NB4 (cell line): ENCODE results near the gene DUSP16.

Experiments used
- CTCF ChIP-seq: IDR thresholded peaks from one replicate; pipeline ENCODE4 v1.5.1; 2012; ENCODE audit warnings: low read depth, low read length
- POLR2A ChIP-seq: IDR thresholded peaks from 2 replicates; pipeline ENCODE4 v1.6.1; 2011; ENCODE audit warnings: mild to moderate bottlenecking; ENCODE audit not compliant: insufficient read length; ENCODE audit errors: extremely low read depth

DNA sequence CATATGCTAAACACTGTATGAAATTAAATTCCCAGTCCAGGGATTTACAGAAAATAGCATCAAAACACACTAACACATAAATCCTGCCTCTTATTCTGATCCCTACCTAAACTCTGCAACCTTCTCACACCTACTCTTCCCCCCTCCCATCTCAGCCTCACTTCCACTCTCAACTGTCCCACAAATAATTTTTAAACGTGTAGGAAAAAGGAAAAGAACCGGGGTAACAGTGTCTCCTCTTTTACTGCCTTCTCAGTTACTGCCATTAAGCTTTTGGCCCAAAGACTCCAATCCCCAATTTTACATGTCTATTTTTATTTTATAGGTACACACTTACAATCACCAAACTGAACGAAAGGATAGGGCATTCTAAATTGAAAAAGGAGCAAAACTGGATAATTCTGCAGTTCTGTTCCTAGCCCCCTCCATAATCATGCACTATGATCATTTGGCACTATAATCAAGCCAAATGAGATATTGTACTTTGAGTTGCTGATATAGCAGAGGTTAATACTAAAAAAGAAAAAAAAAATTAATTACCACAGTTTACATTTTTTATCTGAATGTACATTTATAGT is 2.9 kb downstream of the DUSP16 start:
- no peak for TF ChIP-seq POLR2A
- no peak for TF ChIP-seq CTCF
